ENCODE results near the gene TLL2. TPM values are rescaled to one million over a fixed set of nuclear protein-coding genes. Genes with fewer than 3 reads are reported as not detected.

Gene TLL2
- total RNA-seq, 2 donors from 2014 or later: 0.16 TPM; not detected in 1

DNA sequence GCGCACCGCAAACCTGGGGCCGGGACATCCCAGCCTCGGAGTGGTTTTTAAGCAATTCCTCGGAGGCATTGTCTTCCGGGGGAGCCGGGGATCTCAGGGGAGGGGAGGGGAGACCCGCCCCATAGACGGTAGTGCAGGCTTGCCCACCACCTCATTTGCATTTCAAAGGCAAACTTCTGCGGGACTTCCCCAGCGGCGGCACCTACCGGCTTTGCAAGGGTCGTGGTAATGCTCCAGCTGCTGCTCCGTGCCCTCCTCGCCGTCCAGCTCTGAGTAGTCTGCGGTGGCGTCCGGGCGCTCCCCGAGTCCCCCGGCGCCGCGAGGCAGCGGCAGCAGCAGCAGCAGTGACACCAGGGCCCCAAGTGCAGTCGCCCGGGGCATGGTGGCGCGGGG lies 425 bp downstream of the TLL2 start:
- ATAC-seq (peak; percentile 50 to 89), DNase-seq (ENCODE audit: low spot score in 2 of 2) (peak; percentile 53 to 77)
- Mint-ChIP-seq H3K27ac (no peak overlapping the region), H3K36me3 (no peaks in the 10 kb centered on the region), H3K9me3 (no peaks in the 10 kb centered on the region)

DNA sequence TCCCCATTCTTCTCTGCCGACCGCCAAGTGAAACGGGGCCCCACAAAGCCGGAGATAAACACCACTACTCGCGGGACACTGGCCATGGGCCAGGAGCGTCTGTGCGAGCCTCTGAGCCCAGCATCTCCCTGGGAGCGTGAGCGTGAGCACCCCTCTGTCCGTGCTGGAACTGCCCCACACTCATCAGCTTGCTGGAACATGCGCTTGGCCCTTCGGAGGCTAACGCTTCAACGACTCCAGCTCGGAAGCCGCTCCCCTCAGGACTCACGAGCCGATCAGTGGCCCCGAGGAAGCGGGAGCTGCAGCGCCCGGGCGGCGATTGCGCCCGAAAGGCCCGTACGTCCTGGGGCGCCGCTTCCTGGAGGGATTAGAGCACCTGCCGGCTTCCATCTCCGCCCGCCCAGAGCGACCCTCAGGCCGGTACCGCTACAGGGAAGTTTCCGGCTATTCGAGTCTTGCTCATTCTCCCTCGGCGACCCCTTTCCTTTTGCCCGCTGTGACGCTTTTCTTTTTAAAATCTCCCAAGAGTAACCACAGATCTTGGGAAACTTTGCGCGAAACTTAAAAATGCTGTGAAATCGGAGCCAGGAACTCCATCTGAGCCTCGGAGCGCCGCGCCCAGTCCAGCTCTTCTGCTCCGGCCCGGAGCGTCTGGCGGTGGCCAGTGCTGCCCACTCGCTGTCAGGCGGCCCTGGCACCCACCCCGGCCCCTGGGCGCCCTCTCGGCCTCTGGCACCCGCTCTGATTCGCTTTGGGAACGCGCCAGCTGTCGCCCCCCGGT lies 1.0 kb downstream of the TLL2 start:
- Mint-ChIP-seq H3K36me3 (no peaks in the 10 kb centered on the region), H3K9me3 (no peaks in the 10 kb centered on the region), H3K27ac (no peak overlapping the region)
- DNase-seq (ENCODE audit: low spot score in 2 of 2): no peak
- ATAC-seq: peak in 1 of 2 donors; percentile 24

DNA sequence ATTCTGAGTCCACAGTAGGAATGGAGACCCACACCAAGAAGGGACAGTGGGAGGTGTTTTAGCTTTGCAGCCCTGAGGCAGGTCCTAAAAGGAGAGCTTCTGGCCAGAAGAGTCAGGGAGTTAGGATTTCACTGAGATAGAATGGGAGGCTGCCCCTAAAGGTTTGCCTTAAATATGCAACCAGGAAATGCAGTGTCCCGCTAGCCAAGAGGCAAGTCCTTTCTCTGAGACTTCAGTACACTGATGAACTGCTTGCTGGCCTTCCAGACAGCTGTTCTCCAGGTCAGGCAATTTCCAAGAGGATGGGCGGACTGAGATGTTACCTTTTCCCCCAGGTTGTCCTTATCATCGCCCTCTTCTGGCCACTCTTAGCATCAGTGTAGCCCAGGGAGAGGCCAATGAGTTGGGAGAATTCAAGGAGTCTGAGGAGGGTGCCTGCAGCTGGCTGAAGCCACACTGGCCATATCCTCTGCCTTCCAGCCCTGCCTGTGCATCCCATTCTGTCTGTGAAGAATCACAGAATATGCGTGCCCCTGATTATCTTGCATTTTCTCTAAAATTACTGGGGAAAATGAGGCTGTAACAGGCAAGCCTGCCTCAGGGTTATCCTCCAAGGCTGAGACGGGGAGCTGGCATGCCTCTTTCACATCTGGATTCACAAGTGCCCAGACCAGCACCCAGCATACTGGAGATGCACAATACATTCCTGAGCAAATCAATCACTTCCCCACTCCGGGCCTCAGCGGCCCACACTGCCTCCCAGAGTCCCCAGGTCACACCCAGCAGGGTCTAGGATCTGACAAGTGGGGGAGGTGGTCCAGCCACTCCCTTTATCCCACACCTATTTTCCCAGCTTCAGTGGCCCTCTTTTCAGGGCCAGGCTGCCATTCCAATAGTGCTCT lies 2.4 kb downstream of the TLL2 start:
- ATAC-seq (peak in 1 of 2 donors; percentile 32), DNase-seq (ENCODE audit: low spot score in 2 of 2) (peak in 1 of 2 donors; percentile 43)
- Mint-ChIP-seq H3K36me3 (no peaks in the 10 kb centered on the region), H3K27ac (no peak overlapping the region), H3K9me3 (no peaks in the 10 kb centered on the region)

DNA sequence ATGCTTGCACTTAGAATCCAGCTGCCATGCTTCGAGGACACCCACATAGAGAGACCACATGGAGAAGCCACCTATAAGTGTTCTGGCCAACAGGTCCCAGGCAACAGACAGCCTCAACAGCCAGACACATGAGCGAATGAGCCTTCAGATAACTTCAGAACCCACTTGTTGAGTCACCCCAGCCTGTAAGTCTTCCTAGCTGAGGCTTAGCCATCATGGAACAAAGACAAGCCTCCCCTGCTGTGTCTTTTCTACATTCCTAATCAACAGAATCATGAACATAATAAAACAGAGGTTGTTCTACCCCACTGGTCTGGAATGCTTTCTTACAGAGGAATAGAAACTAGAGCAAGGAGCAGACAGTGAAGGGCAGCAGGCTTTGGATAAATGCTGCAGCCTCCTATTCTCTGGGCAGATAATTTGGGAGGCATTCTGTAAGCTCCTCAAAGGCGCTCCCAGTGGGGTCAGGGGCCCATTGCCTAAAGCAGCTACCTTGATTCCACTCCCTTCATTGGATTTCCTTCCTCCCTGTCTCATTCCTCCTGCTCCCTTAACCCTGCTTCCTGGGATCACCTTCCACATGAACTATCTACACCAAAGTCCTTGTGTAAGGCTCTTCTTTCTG lies 4.6 kb downstream of the TLL2 start:
- ATAC-seq (no peak), DNase-seq (ENCODE audit: low spot score in 2 of 2) (no peak)
- Mint-ChIP-seq H3K9me3 (no peaks in the 10 kb centered on the region), H3K27ac (no peak overlapping the region), H3K36me3 (no peaks in the 10 kb centered on the region)

DNA sequence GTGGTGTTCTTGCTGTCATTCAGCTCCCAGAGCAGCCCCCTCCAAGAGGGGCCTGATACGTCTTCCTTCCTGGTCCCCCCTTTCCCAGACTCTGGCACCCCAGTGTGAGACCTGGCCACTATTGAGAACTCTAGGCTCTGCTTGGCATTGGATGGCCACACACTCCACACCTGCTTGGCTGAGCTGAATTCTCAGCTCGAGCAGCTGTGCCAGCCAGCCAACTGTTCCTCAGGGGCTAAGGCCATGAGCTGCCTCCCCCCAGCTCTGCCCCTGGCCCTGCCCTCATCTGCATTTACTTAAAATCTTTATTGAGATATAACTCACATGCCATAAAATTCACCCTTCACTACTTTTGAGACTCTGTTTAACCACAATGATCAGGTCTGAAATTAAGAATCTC lies 6.7 kb downstream of the TLL2 start:
- no peak for ATAC-seq
- Mint-ChIP-seq H3K27ac (no peak overlapping the region), H3K9me3 (no peaks in the 10 kb centered on the region), H3K36me3 (no peaks in the 10 kb centered on the region)
- DNase-seq (ENCODE audit: low spot score in 2 of 2): no peak

DNA sequence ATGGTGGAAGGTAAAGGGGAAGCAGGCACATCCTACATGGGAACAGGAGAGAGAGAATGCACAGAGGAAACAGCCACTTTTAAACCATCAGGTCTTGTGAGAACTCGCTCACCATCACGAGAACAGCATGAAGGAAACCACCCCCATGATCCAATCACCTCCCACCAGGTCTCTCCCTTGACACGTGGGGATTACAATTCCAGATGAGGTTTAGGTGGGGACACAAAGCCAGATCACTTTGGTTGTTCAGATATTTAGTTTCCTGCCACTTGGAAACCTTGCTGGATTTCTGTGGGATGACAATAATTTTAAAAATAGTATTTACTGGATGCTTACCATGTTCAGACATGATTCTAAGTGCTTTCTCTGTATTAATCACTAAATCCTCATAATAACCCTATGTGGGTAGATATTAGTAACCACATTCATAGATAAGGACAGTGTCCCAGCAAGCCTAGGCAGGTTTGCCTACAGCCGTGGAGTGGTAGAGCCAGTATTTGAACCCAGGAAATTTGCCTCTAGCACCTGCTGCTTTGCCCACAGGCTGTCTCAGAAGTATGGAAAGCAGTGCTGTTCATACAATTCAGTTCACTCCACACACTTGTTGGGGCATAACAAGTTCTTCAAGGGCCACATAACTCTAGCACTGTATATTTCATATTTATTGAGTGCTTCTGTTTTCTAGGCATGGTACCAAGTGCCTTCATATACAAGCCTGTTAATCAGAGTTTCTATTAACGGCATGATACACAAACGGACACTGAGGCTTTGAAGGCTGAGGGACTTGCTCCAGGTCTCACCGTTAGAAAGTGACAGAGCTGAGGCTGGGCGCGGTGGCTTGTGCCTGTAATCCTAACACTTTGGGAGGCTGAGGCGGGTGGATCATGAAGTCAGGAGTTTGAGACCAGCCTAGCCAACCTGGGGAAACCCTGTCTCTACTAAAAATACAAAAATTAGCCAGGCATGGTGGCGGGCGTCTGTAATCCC lies 8.3 kb downstream of the TLL2 start:
- Mint-ChIP-seq H3K36me3 (no peaks in the 10 kb centered on the region), H3K27ac (no peak overlapping the region), H3K9me3 (no peaks in the 10 kb centered on the region)
- ATAC-seq (no peak), DNase-seq (ENCODE audit: low spot score in 2 of 2) (no peak)

DNA sequence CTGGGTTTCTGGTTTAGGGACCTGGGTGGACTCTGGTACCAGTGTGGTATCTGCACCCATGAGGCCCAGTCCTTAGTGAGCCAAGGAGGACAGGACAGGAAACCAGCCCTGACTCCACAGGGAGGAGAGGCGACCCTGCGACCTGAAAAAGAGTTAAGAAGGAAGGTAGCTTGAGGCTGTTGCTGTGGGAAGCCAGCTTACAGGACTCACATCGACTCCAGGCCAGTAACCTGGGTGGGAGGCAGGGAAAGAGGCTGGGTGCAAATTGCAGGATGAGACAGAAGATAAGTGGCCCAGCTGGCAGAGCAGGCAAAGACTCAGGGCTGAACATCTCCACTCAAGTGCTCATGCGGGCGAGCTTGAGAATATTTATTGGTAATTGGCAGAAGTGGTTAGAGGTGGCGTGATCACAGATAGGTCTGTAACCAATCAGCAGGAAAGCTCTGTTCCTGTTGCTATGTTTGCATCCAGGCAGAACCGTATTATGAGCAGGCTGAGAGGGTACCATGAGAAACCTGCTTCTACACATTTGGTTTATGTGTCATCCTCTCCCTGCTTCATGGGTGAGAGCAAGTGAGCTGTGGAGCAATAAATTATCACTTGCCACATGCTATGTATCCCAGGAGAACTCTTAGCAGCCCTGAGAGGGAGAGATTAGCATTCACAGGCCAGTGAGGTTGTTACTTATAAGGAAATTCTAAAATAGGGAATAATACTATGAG lies 11.0 kb downstream of the TLL2 start:
- H3K27ac Mint-ChIP-seq: no peak overlapping the region
- ATAC-seq (no peak), DNase-seq (ENCODE audit: low spot score in 2 of 2) (no peak)
- no peaks in the 10 kb centered on the region for H3K36me3 Mint-ChIP-seq
- H3K9me3 Mint-ChIP-seq: no peaks in the 10 kb centered on the region

DNA sequence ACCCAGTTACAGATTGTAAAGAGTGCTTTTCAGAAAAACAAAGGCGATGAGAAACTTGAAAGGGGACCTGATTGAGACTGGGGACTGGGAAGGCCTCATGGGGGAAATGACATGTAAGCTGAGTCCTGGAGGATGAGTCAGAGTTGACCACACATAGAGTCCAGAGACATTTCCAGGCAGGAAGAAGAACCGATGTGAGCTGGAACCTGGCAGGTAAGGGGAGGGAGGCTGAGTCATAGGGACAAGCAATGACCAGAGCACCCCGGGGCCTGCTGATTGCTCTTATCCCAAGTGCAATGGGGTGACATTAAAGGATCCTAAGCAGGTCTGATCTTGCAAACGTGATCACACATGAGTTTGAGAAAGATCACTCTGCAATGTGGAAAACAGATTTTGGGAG lies 11.7 kb downstream of the TLL2 start:
- Mint-ChIP-seq H3K27ac (no peak overlapping the region), H3K9me3 (no peaks in the 10 kb centered on the region), H3K36me3 (no peaks in the 10 kb centered on the region)
- ATAC-seq (no peak), DNase-seq (ENCODE audit: low spot score in 2 of 2) (no peak)

DNA sequence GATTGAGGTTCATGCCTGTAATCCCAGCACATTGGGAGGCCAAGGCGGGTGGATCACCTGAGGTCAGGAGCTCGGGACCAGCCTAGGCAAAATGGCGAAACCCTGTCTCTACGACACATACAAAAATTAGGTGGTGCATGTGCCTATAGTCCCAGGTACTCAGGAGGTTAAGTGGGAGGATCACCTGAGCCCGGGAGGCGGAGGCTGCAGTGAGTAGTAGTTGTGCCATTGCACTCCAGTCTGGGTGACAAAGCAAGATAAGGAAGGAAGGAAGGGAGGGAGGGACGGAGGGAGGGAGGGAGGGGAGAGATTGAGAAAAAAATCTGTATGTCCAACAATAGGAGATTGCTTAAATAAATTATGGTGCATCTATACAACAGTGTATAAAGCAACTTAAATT lies 13.2 kb downstream of the TLL2 start:
- no peaks in the 10 kb centered on the region for H3K36me3 Mint-ChIP-seq
- DNase-seq (ENCODE audit: low spot score in 2 of 2) (no peak), ATAC-seq (no peak)
- no peak overlapping the region for H3K27ac Mint-ChIP-seq
- H3K9me3 Mint-ChIP-seq: no peaks in the 10 kb centered on the region

DNA sequence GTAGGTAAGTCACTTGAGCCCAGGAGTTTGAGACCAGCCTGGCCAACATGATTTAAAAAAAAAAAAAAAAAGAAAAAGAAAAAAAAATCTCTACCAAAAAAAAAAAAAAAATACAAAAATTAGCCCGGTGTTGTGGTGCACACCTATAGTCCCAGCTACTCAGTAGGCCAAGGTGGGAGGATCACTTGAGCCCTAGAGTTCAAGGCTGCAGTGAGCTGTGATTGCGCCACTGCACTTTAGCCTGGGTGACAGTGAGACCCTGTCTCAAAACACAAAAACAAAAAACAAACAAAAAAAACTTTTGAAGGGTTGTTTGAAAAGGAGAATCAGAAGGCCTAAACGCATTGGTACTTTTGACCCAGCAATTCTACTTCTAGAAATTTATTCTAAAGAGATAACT lies 13.7 kb downstream of the TLL2 start:
- ATAC-seq (no peak), DNase-seq (ENCODE audit: low spot score in 2 of 2) (no peak)
- Mint-ChIP-seq H3K36me3 (no peaks in the 10 kb centered on the region), H3K9me3 (no peaks in the 10 kb centered on the region), H3K27ac (no peak overlapping the region)

DNA sequence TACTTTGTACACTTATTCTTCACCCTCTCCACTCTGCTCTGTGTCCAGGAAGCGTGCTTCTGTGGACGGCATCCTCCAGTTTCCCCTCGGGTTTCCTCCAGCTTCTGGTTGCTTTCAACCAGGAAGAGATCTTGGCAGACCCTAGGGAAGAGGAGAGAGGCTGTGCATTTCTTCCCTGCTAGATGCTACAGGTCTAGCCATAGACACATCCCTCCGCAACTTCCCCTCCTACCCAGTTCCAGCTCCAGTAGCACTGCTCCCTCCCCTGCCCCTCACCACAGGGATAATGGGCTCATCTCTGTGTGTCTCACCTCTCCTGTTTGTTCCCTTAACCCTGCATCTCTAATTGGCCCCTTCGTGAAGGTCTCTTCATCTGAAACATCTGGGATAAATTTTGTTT lies 16.3 kb downstream of the TLL2 start:
- ATAC-seq (no peak), DNase-seq (ENCODE audit: low spot score in 2 of 2) (no peak)
- Mint-ChIP-seq H3K27ac (no peak overlapping the region), H3K9me3 (no peaks in the 10 kb centered on the region), H3K36me3 (no peaks in the 10 kb centered on the region)

DNA sequence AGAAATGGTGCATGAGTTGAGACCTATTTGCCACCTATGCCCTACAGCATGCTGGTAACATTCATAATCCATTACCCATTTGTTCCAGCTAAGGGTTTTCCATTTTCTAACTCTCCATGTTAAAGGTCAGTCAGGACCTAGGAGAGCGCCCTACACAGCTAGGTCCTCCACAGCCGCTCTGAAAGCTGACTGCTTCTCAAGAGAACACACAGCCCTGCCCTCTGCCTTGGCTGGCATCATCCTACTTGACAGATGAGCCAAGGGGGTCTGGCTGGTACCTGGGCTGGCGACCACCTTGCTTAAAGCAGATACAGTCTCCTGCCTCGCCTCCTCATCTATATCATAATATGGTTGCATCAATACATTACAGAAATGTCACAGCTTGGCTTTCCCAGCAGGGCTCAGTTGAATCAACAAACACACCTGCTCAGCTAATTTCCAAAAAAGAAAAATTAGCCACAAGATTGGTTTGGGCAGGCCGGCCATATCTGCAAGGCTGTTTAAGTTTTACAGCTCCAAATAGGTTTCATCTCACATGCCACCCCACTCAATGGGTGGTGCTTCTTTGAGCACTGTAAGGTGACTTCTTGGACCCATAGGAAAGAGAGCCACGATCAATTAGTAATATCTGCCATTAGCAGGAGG lies 17.3 kb downstream of the TLL2 start:
- H3K36me3 Mint-ChIP-seq: no peaks in the 10 kb centered on the region
- no peaks in the 10 kb centered on the region for H3K9me3 Mint-ChIP-seq
- no peak overlapping the region for H3K27ac Mint-ChIP-seq
- ATAC-seq (no peak), DNase-seq (ENCODE audit: low spot score in 2 of 2) (no peak)

DNA sequence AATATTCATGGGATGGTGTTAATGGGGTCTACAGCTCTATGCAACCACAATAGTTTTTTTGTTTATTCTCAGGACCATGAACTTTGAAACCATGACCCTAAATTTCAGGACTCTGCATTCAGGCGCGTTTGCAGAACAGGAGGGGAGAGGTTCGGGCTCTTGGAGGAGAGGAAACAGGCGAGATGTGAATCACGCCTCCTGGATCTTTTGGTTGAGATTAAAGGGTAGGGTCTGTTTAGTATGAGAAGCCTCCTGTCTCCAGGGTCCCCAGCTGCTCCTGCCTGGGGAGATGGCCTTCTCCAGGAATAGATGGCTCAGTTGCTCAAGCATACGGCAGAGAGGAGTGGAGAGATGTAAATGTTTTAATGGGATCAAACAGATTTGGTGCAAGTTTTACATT lies 18.2 kb downstream of the TLL2 start:
- Mint-ChIP-seq H3K27ac (no peak overlapping the region), H3K9me3 (no peaks in the 10 kb centered on the region), H3K36me3 (no peaks in the 10 kb centered on the region)
- no peak for ATAC-seq
- no peak for DNase-seq (ENCODE audit: low spot score in 2 of 2)

DNA sequence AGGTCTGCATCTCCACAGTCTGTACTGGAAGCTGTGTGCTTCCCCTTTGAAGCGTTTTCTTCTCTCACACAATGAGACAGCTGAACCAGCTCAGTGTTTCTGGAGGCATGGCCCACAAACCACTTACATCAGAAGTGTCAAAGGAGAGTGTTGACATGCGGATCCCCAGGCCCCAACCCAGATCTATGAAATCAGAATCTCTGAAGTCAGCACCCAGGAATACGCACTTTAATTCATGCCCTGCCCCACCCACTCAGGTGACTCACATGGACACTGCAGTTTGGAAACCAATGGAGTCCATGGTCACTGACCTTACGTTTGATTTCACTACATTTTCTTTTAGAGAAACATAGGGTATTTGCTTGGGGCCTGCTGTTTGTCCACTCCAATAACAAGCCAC lies 19.0 kb downstream of the TLL2 start:
- Mint-ChIP-seq H3K27ac (no peak overlapping the region), H3K9me3 (no peaks in the 10 kb centered on the region), H3K36me3 (no peaks in the 10 kb centered on the region)
- ATAC-seq: no peak
- no peak for DNase-seq (ENCODE audit: low spot score in 2 of 2)

DNA sequence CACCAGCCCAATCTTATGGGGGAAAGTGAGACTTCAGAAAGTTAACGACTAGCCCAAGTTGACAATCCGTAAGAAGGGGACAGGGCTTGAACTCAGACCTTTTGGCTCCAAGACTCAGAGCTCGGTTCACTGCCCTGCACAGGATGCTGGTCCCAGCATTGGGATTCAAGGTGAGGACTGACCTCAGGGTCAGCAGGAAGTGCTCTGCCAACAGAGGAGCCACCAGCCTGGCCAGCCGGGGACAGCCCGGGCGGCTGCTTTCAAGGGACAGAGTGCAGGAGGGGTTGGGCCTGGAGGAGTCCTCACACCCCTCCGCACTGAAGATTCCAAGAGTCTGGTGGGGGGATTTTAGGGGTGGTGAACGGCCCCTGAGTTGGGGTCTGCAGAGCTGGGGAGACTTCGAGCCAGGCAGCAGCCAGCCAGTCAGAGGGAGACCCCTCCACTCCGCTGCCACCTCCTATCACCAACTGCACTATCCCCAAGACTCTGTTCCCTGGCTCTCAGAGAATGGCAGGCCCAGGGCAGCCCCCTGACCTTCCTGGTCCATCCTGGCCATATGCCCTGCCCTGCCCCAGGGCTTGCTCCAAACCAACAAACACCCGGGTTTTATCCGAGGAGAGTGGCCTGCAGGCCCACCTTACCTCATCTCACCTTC lies 19.7 kb downstream of the TLL2 start:
- DNase-seq (ENCODE audit: low spot score in 2 of 2) (no peak), ATAC-seq (no peak)
- no peaks in the 10 kb centered on the region for H3K36me3 Mint-ChIP-seq
- H3K9me3 Mint-ChIP-seq: no peaks in the 10 kb centered on the region
- no peak overlapping the region for H3K27ac Mint-ChIP-seq

Data from activated naive CD4-positive, alpha-beta T cell treated with anti-CD3 and anti-CD28 coated beads, Interleukin-2, amount 50 U/mL, for 72 hours (primary cell).